Neuronal stem cell (in vitro differentiated cells): ENCODE measurements around the gene TMPRSS3.

Source experiments
- DNase-seq: peaks from one replicate; pipeline ENCODE4 v3.0.0-alpha.2; 2013; ENCODE audit warnings: low spot score
- H2AFZ ChIP-seq: one replicate; pipeline ENCODE4 v1.6.1; 2013; ENCODE audit warnings: mild to moderate bottlenecking, low read length, inconsistent platforms
- H2AK5ac ChIP-seq: 2 replicates; pipeline ENCODE4 v1.6.1; 2013; ENCODE audit warnings: low read depth, mild to moderate bottlenecking, inconsistent platforms, low read length, moderate library complexity, mixed read lengths
- H2BK120ac ChIP-seq: 2 replicates; pipeline ENCODE4 v1.6.1; 2013; ENCODE audit warnings: low read depth, mild to moderate bottlenecking, inconsistent platforms, low read length, moderate library complexity, mixed read lengths
- H2BK12ac ChIP-seq: one replicate; pipeline ENCODE4 v1.6.1; 2013; ENCODE audit warnings: low read length, inconsistent platforms
- H2BK15ac ChIP-seq: 2 replicates; pipeline ENCODE4 v1.6.1; 2013; ENCODE audit warnings: mild to moderate bottlenecking, low read length, inconsistent platforms, mixed read lengths
- H2BK5ac ChIP-seq: one replicate; pipeline ENCODE4 v1.6.1; 2013; ENCODE audit warnings: inconsistent platforms, mild to moderate bottlenecking, low read length, moderate library complexity
- H3K14ac ChIP-seq: one replicate; pipeline ENCODE4 v1.6.1; 2013; ENCODE audit warnings: low read length, inconsistent platforms
- H3K18ac ChIP-seq: 2 replicates; pipeline ENCODE4 v1.6.1; 2013; ENCODE audit warnings: low read length, inconsistent platforms
- H3K23ac ChIP-seq: 2 replicates; pipeline ENCODE4 v1.6.1; 2013; ENCODE audit warnings: low read depth, mild to moderate bottlenecking, mixed read lengths, low read length, inconsistent platforms; ENCODE audit not compliant: poor library complexity
- H3K27ac ChIP-seq: replicated peaks from 3 replicates; pipeline ENCODE4 v1.5.1; 2013; ENCODE audit warnings: low read length, inconsistent platforms
- H3K27me3 ChIP-seq, 3 experiments: 2 replicates each; pipeline ENCODE4 v1.6.1; 2013; ENCODE audit warnings: low read length in 3 of 3, mild to moderate bottlenecking in 2 of 3, inconsistent platforms in 1 of 3, low read depth in 1 of 3, mixed read lengths in 1 of 3, moderate library complexity in 1 of 3; ENCODE audit not compliant: control insufficient read depth in 3 of 3, insufficient read depth in 3 of 3
- H3K36me3 ChIP-seq, 2 donors: replicated peaks in 1 of 2; 2 replicates each; pipeline ENCODE4 v1.6.1; 2013; ENCODE audit warnings: low read length in 2 of 2; ENCODE audit not compliant: control insufficient read depth in 2 of 2, insufficient read depth in 2 of 2
- H3K4ac ChIP-seq: 2 replicates; pipeline ENCODE4 v1.6.1; 2013; ENCODE audit warnings: inconsistent platforms, mild to moderate bottlenecking, low read length, moderate library complexity
- H3K4me1 ChIP-seq, 2 donors: 1 replicate in 1 of 2; 2 replicates in 1 of 2; pipeline ENCODE4 v1.6.1; 2013; ENCODE audit warnings: low read length in 2 of 2, low read depth in 1 of 2; ENCODE audit not compliant: control insufficient read depth in 2 of 2, insufficient read depth in 1 of 2
- H3K4me2 ChIP-seq: one replicate; pipeline ENCODE4 v1.6.1; 2013; ENCODE audit warnings: mild to moderate bottlenecking, low read length, inconsistent platforms; ENCODE audit not compliant: insufficient read depth, poor library complexity, severe bottlenecking
- H3K4me3 ChIP-seq, 2 donors: 2 replicates each; pipeline ENCODE4 v1.5.1; 2013; ENCODE audit warnings: low read length in 2 of 2, mild to moderate bottlenecking in 2 of 2, inconsistent platforms in 1 of 2, moderate library complexity in 1 of 2
- H3K79me1 ChIP-seq: one replicate; pipeline ENCODE4 v1.6.1; 2013; ENCODE audit warnings: low read depth, mild to moderate bottlenecking, inconsistent platforms, low read length, moderate library complexity
- H3K9ac ChIP-seq: one replicate; pipeline ENCODE4 v1.6.1; 2013; ENCODE audit warnings: mild to moderate bottlenecking, low read depth, low read length, inconsistent platforms; ENCODE audit not compliant: poor library complexity
- H3K9me3 ChIP-seq, 2 donors: replicated peaks in 1 of 2; 2 replicates each; pipeline versions ENCODE3 to v1.6.1; 2013; ENCODE audit warnings: low read length in 2 of 2, mild to moderate bottlenecking in 2 of 2, inconsistent platforms in 1 of 2, low read depth in 1 of 2, mixed read lengths in 1 of 2, moderate library complexity in 1 of 2; ENCODE audit not compliant: control insufficient read depth in 2 of 2, insufficient read depth in 1 of 2
- H4K8ac ChIP-seq: one replicate; pipeline ENCODE4 v1.6.1; 2013; ENCODE audit warnings: low read depth, mild to moderate bottlenecking, inconsistent platforms, low read length, moderate library complexity
- H4K91ac ChIP-seq: one replicate; pipeline ENCODE4 v1.6.1; 2013; ENCODE audit warnings: low read length, low read depth, mild to moderate bottlenecking, inconsistent platforms; ENCODE audit not compliant: poor library complexity
- WGBS, 2 donors: extraction: QIAGEN DNeasy Blood & Tissue Kit; methylation state at CpG; one replicate each; pipeline ENCODE4 v1.1.7; 2013; ENCODE audit warnings: missing lambda C conversion rate in 2 of 2, mixed read lengths in 1 of 2; ENCODE audit not compliant: insufficient read length in 2 of 2, insufficient replicate concordance in 1 of 2; ENCODE audit errors: extremely low coverage in 2 of 2; 5-methylcytosine and 5-hydroxymethylcytosine counted together

Gene TMPRSS3

GRCh38 chr21:42435401-42435800 lies 39.5 kb upstream of the TMPRSS3 start:
- H3K4me3 ChIP-seq: no peak overlapping the region
- H2BK120ac ChIP-seq: no peak overlapping the region
- H3K9me3 ChIP-seq: peaks cover 0 to 4% of the 10 kb centered on the region in 2 donors
- no peak overlapping the region for H2AK5ac ChIP-seq
- H4K8ac ChIP-seq: no peak overlapping the region
- no peaks in the 10 kb centered on the region for H3K36me3 ChIP-seq
- no peak for DNase-seq
- no peak overlapping the region for H3K9ac ChIP-seq
- peaks cover 0 to 2% (median 0%) of the 10 kb centered on the region in 3 experiments for H3K27me3 ChIP-seq
- 100% methylated on average over 1 of the region's 4 CpGs; no CpG with 5 or more reads in 1 of the 2 donors for WGBS, 2 donors
- no peak overlapping the region for H3K14ac ChIP-seq
- no peak overlapping the region for H4K91ac ChIP-seq
- no peaks in the 10 kb centered on the region for H3K4me1 ChIP-seq
- no peak overlapping the region for H2BK15ac ChIP-seq
- H3K79me1 ChIP-seq: no peaks in the 10 kb centered on the region
- no peak overlapping the region for H2BK5ac ChIP-seq
- no peak overlapping the region for H3K18ac ChIP-seq
- no peak overlapping the region for H3K23ac ChIP-seq
- no peak overlapping the region for H2AFZ ChIP-seq
- H3K27ac ChIP-seq: no peak overlapping the region
- no peak overlapping the region for H2BK12ac ChIP-seq
- no peak overlapping the region for H3K4ac ChIP-seq
- H3K4me2 ChIP-seq: no peak overlapping the region

DNA sequence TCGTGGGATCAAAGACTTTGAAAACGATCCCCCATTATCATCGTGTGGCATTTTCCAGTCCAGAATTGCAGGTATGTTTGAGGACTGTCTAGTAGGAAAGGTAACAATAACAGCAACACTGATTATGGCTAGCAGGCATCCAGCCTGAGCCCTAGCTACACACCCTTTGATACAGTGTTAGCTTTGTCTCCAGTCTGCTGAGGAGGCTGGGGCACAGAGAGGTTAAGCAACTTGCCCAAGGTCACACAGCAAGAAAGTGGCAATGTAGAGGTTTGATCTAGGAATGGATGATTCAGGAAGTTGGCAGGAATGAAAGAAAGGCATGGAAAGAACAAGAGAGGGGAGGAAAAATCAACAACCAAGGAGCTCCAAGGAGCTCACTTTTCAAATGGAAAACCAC lies 39.0 kb upstream of the TMPRSS3 start:
- H4K8ac ChIP-seq: no peak overlapping the region
- no peak overlapping the region for H3K18ac ChIP-seq
- no peak overlapping the region for H2AFZ ChIP-seq
- no peak for DNase-seq
- no peak overlapping the region for H3K23ac ChIP-seq
- no peaks in the 10 kb centered on the region for H3K79me1 ChIP-seq
- peaks cover 0 to 4% of the 10 kb centered on the region in 2 donors for H3K9me3 ChIP-seq
- no peak overlapping the region for H2BK12ac ChIP-seq
- H3K9ac ChIP-seq: no peak overlapping the region
- H2BK5ac ChIP-seq: no peak overlapping the region
- H4K91ac ChIP-seq: no peak overlapping the region
- no peak overlapping the region for H3K4ac ChIP-seq
- no peak overlapping the region for H3K27ac ChIP-seq
- no peaks in the 10 kb centered on the region for H3K4me1 ChIP-seq
- no peaks in the 10 kb centered on the region for H3K36me3 ChIP-seq
- H3K4me3 ChIP-seq: no peak overlapping the region
- no peak overlapping the region for H3K14ac ChIP-seq
- no CpG with 5 or more reads among the region's 3 CpGs for WGBS, 2 donors
- peaks cover 0 to 2% (median 0%) of the 10 kb centered on the region in 3 experiments for H3K27me3 ChIP-seq
- H2BK15ac ChIP-seq: no peak overlapping the region
- no peak overlapping the region for H3K4me2 ChIP-seq
- no peak overlapping the region for H2BK120ac ChIP-seq
- no peak overlapping the region for H2AK5ac ChIP-seq

DNA sequence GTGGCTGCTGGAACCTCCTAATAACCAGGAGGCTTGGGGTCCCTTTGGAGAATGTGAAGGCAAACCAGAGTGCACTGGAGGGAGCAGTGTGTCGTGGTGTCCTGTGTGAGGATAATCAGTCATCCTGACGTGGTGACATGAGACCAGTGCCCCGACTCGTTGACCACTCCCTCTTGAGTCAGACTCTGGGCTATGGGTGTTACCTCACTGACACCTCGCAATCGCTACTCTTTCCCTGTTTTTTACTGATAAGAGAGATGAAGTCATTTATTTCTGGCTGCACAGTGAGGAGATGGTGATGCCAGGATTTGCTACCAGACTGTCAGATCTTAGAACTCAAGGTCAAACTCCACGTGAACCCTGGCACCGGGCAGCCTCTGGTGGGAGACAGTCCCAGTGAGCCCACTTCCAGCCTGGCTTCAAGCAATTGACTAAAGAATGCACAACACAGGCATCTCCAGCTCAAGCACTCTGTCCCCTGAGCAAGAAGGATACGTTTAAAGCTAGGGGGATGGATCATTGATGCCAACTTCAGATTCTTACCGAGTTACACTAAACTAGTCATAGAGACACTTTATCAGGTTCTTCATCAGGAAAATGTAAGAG lies 38.2 kb upstream of the TMPRSS3 start:
- H2BK12ac ChIP-seq: no peak overlapping the region
- H3K14ac ChIP-seq: no peak overlapping the region
- H2BK15ac ChIP-seq: no peak overlapping the region
- no peaks in the 10 kb centered on the region for H3K27me3 ChIP-seq
- no peak overlapping the region for H3K9ac ChIP-seq
- H3K9me3 ChIP-seq: peaks cover 0 to 4% of the 10 kb centered on the region in 2 donors
- H4K91ac ChIP-seq: no peak overlapping the region
- no peak for DNase-seq
- no peaks in the 10 kb centered on the region for H3K36me3 ChIP-seq
- H3K4me2 ChIP-seq: no peak overlapping the region
- H3K4me3 ChIP-seq: no peak overlapping the region
- H3K4ac ChIP-seq: no peak overlapping the region
- no peak overlapping the region for H3K23ac ChIP-seq
- no peak overlapping the region for H2BK120ac ChIP-seq
- H2BK5ac ChIP-seq: no peak overlapping the region
- no peak overlapping the region for H3K18ac ChIP-seq
- no peak overlapping the region for H3K27ac ChIP-seq
- H4K8ac ChIP-seq: no peak overlapping the region
- H3K4me1 ChIP-seq: no peaks in the 10 kb centered on the region
- WGBS, 2 donors: no CpG with 5 or more reads among the region's 10 CpGs
- no peak overlapping the region for H2AFZ ChIP-seq
- no peak overlapping the region for H2AK5ac ChIP-seq
- H3K79me1 ChIP-seq: no peaks in the 10 kb centered on the region

DNA sequence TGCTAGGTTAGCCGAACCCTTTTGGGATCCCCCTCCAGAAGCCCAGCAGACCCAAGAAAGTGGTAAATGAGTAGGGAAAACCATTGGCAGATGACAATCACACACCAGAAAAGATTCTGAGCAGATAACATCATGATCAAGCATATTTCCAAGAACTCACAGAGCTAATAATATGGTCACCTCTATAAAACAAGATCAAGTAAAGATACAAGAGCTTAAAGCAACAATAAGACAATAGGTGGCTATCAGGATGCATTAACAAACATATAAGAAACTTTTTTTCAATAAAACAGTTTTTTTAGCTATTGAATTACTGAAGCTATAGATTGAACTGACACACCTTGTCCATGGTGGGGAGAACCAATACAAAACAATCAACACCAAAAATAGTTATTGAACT lies 36.8 kb upstream of the TMPRSS3 start:
- no peak overlapping the region for H4K91ac ChIP-seq
- no peak overlapping the region for H3K23ac ChIP-seq
- H3K4me3 ChIP-seq: no peak overlapping the region
- no peak overlapping the region for H3K9ac ChIP-seq
- H3K36me3 ChIP-seq: no peaks in the 10 kb centered on the region
- no peak overlapping the region for H3K18ac ChIP-seq
- H2BK5ac ChIP-seq: no peak overlapping the region
- no peak overlapping the region for H3K4ac ChIP-seq
- no peak overlapping the region for H2BK120ac ChIP-seq
- no peak overlapping the region for H2AFZ ChIP-seq
- no peak overlapping the region for H2AK5ac ChIP-seq
- no peak overlapping the region for H3K14ac ChIP-seq
- peaks cover 0 to 4% of the 10 kb centered on the region in 2 donors for H3K9me3 ChIP-seq
- no peaks in the 10 kb centered on the region for H3K4me1 ChIP-seq
- H2BK12ac ChIP-seq: no peak overlapping the region
- H2BK15ac ChIP-seq: no peak overlapping the region
- no peak overlapping the region for H3K27ac ChIP-seq
- no peak for DNase-seq
- no peaks in the 10 kb centered on the region for H3K79me1 ChIP-seq
- no CpG with 5 or more reads among the region's 1 CpG for WGBS, 2 donors
- no peak overlapping the region for H3K4me2 ChIP-seq
- H3K27me3 ChIP-seq: no peaks in the 10 kb centered on the region
- H4K8ac ChIP-seq: no peak overlapping the region
